Measurements from ENCODE around the gene RACGAP1.

DNA sequence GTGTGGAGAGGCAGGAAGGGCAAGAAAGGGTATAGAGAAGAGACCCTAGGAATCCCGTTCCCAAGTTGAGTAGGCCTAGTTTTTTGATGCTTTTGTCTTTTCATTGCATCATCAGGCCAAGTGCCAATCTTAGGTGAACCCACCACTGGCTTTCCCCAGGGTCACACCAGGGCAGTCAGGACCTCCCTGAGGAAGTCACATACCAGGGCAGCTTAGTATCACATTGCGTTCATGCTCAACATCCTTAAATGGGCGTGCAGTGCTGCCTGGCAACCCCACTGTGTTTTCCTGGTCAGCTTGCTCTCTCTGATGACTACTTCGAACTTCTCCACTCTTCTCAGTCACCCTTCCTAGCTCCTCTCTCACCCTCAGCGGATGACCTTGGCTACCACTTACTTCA, 41.1 kb upstream of the RACGAP1 start:
- TF ChIP-seq EZH2phosphoT487 (IDR thresholded peaks at IDR 0.05; ENCODE audit: insufficient read depth, low read depth) (no peak), EZH2 (IDR thresholded peaks at IDR 0.05; ENCODE audit: insufficient read depth, poor library complexity, severe bottlenecking) (no peak)

Measured in GM23248 (cell line).